GM21381 (cell line): Measurements from ENCODE around the gene SLC35D1.
A peak's percentile ranks its signal among the peaks of the same experiment; 100 is the strongest.
"Not testable (repeated sequence)": the region's sequence is repeated elsewhere in the genome, so short reads cannot be mapped to it uniquely, and the experiment has no call there.

Source experiments
- ATAC-seq: cut with Tn5 transposase; IDR thresholded peaks from one replicate; pipeline ENCODE4 v1.9.1; 2021; ENCODE audit warnings: mild to moderate bottlenecking, moderate library complexity; ENCODE audit not compliant: unreplicated experiment

The SLC35D1 gene

GRCh38 chr1:66993076-66993475, 60.9 kb downstream of the SLC35D1 start:
- no peak for ATAC-seq

- no peak for ATAC-seq
Measured at GRCh38 chr1:66985835-66986234, 68.1 kb downstream of the SLC35D1 start.

- peak; percentile 90 for ATAC-seq
Measured at GRCh38 chr1:66984491-66984890, 69.5 kb downstream of the SLC35D1 start.

- ATAC-seq = peak; percentile 62
Measured at GRCh38 chr1:66982561-66983260, 71.2 kb downstream of the SLC35D1 start.

- no peak for ATAC-seq
Measured at GRCh38 chr1:66981679-66982078, 72.3 kb downstream of the SLC35D1 start.

- ATAC-seq = no peak
Measured at GRCh38 chr1:66980745-66981367, 73.1 kb downstream of the SLC35D1 start.

- ATAC-seq = not testable (repeated sequence)
Measured at GRCh38 chr1:66979621-66980020, 74.3 kb downstream of the SLC35D1 start.

GRCh38 chr1:66978201-66978600, 75.7 kb downstream of the SLC35D1 start:
- ATAC-seq = no peak

- ATAC-seq = no peak
Measured at GRCh38 chr1:66968574-66968973, 85.4 kb downstream of the SLC35D1 start.

- not testable (repeated sequence) for ATAC-seq
Measured at GRCh38 chr1:66966188-66966873, 87.6 kb downstream of the SLC35D1 start.

- no peak for ATAC-seq
Measured at GRCh38 chr1:66957938-66958337, 96.0 kb downstream of the SLC35D1 start.

GRCh38 chr1:66954208-66954607, 99.7 kb downstream of the SLC35D1 start:
- peak; percentile 88 for ATAC-seq

GRCh38 chr1:66951513-66951912, 102.4 kb downstream of the SLC35D1 start:
- ATAC-seq = no peak
